Measurements from ENCODE around the gene MLPH.

Gene MLPH

DNA sequence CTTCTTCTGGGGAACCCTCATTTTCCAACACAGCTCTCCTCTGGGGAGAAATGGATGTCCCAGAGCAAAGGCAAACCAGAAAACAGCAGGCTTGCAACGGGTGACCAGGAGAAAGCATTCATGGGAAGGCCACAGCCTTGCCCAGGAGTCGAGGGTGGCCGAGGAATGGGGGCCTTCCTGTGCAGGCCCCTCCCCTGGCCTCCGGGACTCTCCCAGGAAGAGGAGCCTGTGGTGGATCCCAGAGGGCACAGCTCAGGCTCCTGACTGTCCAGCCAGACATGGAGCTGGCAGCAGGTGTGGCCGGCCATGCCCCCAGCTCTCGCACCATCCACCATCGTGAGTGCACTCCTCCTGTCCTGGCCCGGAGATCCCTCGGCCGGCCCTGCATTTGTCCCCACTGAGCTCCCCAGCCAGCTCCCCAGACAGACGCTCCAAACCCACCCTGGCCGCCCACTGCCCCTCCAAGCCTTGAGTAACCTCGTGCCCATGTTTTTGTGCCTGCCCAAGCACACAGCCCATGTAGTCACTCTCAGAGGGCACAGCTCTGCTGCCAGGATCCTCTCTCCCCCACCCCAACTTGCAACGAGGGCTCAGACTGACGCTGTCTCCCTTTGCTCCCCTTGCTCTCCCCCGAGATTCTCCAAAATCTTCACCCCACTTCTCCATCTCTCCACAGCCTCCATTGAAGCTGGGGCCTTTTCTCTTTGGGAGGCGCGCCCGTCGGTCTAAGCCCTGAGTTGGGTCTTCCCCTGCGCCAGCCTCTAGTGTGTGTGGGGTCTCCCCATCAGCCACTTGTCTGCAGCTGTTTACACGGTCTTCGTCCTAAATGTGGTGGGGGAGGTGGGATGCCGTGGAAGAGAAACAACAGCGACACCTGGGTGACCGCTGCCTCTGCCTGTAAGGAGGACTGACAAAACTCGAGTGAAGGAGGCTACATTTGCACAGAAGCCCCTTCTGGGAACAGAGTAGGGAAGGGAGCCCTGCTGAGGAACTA is 89.1 kb downstream of the MLPH start:
- H3K4me1 Mint-ChIP-seq = no peaks in the 10 kb centered on the region
- no peak for DNase-seq
- no peak overlapping the region for H3K27ac Mint-ChIP-seq
- peaks cover 24% of the 10 kb centered on the region for H3K27me3 Mint-ChIP-seq
- no peaks in the 10 kb centered on the region for H3K36me3 Mint-ChIP-seq
- no peaks in the 10 kb centered on the region for H3K9me3 Mint-ChIP-seq
- no peak overlapping the region for H3K4me3 Mint-ChIP-seq
- CTCF ChIA-PET = interaction anchor here (7.9 kb wide), 1 partner anchor 64 kb away, joined by 215 read pairs; no protein-coding TSS in a partner anchor

DNA sequence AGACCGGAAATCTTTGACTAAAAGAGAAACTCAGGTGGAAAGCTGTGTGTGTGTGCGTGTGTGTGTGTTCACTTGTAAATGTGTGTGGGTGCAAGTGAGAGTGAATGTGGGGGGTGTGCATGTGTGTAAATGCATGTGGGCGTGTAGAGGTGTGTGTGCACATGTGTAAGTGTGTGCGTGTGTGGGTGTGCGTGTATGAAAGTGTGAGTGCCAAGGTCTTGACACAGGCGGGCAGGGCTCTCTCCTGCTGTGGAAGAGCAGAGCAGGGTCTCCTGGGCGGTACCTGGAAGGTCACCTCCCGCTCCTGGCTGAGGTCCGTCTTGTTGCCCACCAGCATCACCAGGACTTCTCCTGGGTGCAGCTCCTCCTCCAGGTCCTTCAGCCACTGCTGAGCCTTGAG is 89.9 kb downstream of the MLPH start:
- H3K4me1 Mint-ChIP-seq = peaks cover 4% of the 10 kb centered on the region
- peaks cover 19% of the 10 kb centered on the region for H3K27me3 Mint-ChIP-seq
- H3K9me3 Mint-ChIP-seq = no peaks in the 10 kb centered on the region
- H3K27ac Mint-ChIP-seq = no peak overlapping the region
- no peak for DNase-seq
- CTCF ChIA-PET = interaction anchor here (7.9 kb wide), 1 partner anchor 65 kb away, joined by 215 read pairs; no protein-coding TSS in a partner anchor
- H3K36me3 Mint-ChIP-seq = no peaks in the 10 kb centered on the region
- H3K4me3 Mint-ChIP-seq = no peak overlapping the region

DNA sequence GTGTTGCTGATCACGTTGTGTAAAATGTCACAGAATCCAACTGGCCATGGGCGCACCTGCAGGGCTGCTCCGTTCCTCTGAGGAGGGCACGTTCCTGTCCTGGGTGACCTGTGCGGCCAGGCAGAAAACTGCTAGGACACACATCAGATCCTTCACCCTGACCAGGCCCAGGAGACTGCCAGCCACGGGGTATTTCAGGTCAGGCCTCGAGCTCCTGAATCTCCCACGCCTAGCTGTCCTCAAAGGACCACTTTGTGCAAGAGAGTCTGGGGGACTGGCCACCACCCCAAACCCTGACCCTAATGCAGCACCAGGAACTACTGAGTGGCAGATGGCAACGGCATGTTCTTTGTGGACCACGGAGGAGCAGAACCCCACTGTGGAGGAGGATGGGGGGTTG is 90.4 kb downstream of the MLPH start:
- Mint-ChIP-seq H3K4me3 (no peak overlapping the region), H3K4me1 (peaks cover 4% of the 10 kb centered on the region), H3K27ac (no peak overlapping the region), H3K9me3 (no peaks in the 10 kb centered on the region), H3K27me3 (peaks cover 16% of the 10 kb centered on the region), H3K36me3 (no peaks in the 10 kb centered on the region)
- CTCF ChIA-PET = interaction anchor here (7.9 kb wide), 1 partner anchor 66 kb away, joined by 215 read pairs; no protein-coding TSS in a partner anchor
- no peak for DNase-seq

DNA sequence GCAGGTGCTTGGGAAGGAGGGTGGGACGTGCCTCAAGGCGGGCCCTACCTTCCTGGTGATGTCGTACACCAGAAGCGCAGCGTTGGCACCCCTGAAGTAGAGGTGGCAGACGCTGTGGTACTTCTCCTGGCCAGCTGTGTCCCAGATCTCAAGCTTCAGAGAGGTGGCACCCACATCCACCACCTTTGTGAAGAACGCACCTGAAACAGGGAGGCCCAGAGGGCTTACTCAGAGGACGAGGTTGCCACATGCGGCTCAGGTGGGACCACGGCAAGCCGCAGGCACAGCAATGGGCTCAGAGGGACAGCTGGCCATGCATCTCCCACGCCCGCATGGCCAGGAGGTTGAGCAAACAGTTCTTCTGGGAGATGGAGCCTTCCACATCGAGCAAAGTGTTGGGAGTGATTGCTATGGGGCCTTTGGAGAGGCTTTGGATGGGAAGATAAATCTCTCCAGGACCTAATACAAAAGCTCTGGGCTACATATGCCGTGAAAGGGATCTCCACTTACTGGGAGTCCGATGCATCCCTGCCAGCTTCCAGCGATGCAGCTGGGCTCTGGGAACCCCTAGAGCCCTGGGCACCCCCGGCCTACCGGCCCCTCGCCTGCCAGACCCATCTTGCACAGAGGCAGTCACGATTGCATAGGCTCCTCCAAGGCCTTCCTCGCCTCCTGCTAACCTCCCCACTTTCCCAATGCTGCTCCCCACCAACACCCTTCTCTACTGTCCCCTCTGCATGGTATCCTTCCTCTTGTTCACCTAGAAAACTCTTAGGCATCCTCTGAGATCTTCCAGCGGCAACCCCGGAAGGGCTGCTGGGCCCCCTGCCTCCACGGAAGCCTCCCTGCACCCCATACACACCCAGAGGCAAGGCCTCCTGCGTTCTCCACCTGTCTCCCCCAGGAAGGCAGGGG is 91.2 kb downstream of the MLPH start:
- no peak overlapping the region for H3K4me3 Mint-ChIP-seq
- CTCF ChIA-PET = interaction anchor here (4.5 kb wide), 1 partner anchor 66 kb away, joined by 22 read pairs; no protein-coding TSS in a partner anchor
- no peak overlapping the region for H3K27ac Mint-ChIP-seq
- H3K9me3 Mint-ChIP-seq = no peaks in the 10 kb centered on the region
- H3K36me3 Mint-ChIP-seq = no peaks in the 10 kb centered on the region
- H3K27me3 Mint-ChIP-seq = peaks cover 14% of the 10 kb centered on the region
- H3K4me1 Mint-ChIP-seq = peaks cover 6% of the 10 kb centered on the region
- DNase-seq = no peak

DNA sequence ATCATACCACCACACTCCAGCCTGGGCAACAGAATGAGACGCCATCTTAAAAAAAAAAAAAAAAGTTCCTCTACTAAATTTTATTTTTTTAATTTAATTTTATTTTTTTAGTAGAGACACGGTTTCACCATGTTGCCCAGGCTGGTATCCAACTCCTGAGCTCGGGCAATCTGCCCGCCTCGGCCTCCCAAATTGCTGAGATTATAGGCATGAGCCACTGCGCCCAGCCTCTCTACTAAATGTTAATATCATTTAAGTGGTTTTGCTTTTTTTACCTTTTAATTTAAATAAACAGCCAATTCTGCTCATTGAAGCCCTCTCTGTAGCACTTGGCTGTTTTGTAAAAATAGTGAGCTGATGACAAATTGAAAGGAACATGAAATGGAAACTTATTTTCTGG is 94.3 kb downstream of the MLPH start:
- H3K4me3 Mint-ChIP-seq = no peak overlapping the region
- CTCF ChIA-PET = interaction anchor here (0.6 to 6.6 kb wide), 28 partner anchors 9 to 682 kb away, joined by 3 to 64 read pairs (median 4); no protein-coding TSS in a partner anchor
- H3K36me3 Mint-ChIP-seq = no peaks in the 10 kb centered on the region

DNA sequence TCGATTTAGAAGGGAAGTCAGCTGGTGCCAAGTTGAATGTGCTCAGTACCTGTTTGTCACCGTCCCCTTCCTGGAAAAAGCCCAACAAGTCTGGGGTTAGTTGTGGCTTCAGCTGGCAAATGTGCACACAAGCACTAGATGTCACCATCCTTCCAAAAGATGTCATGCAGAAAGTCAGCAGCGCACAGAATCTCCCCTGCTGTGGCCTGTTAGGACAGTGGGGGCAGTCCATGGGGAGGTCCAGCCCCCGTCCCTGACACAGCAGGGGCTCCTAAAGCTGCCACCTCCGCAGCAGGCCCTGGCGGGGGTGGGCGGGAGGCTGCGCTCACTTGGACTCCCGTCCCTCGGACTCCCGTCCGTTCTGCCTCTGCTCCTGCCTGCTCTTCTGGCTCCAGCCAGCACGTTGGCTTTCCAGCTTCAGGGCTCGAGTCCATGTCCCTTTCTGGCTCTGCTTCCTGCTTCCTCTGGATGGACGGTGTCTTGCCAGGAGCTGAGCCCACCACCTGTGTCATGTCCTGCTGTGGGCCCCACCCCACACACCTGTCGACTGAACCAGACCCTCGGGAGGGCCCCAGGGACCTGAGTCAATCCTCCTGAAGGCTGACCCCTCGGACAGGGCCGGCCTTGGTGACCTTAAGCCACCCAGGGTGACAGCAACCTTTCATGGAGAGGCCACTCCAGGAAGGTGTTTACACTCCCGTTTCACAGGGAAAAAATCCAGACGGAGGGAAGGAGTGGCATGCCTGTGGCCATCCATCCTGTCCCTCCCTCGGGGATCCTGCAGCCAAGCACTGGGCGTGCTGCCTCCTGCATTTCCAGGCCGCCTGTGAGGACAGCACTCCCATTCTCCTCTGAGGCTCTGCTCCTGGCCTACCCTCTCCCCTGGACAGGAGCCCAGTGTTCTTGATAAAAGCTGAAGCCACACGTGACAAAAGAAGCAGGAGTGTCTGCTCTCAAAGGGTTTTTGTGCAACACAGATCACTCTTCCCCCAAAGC is 95.0 kb downstream of the MLPH start:
- peak; percentile 67 for DNase-seq
- CTCF ChIA-PET = interaction anchor here (0.6 to 6.6 kb wide), 28 partner anchors 10 to 681 kb away, joined by 3 to 64 read pairs (median 4); no protein-coding TSS in a partner anchor
- H3K27me3 Mint-ChIP-seq = peaks cover 13% of the 10 kb centered on the region
- no peak overlapping the region for H3K4me3 Mint-ChIP-seq
- no peaks in the 10 kb centered on the region for H3K9me3 Mint-ChIP-seq
- H3K27ac Mint-ChIP-seq = no peak overlapping the region
- peaks cover 6% of the 10 kb centered on the region for H3K4me1 Mint-ChIP-seq
- H3K36me3 Mint-ChIP-seq = no peaks in the 10 kb centered on the region

More for the DNA sequence above, 94.3 kb downstream of the MLPH start:
- Mint-ChIP-seq H3K27me3 (peaks cover 13% of the 10 kb centered on the region), H3K9me3 (no peaks in the 10 kb centered on the region), H3K4me1 (peaks cover 6% of the 10 kb centered on the region), H3K27ac (no peak overlapping the region)
- DNase-seq = no peak

DNA sequence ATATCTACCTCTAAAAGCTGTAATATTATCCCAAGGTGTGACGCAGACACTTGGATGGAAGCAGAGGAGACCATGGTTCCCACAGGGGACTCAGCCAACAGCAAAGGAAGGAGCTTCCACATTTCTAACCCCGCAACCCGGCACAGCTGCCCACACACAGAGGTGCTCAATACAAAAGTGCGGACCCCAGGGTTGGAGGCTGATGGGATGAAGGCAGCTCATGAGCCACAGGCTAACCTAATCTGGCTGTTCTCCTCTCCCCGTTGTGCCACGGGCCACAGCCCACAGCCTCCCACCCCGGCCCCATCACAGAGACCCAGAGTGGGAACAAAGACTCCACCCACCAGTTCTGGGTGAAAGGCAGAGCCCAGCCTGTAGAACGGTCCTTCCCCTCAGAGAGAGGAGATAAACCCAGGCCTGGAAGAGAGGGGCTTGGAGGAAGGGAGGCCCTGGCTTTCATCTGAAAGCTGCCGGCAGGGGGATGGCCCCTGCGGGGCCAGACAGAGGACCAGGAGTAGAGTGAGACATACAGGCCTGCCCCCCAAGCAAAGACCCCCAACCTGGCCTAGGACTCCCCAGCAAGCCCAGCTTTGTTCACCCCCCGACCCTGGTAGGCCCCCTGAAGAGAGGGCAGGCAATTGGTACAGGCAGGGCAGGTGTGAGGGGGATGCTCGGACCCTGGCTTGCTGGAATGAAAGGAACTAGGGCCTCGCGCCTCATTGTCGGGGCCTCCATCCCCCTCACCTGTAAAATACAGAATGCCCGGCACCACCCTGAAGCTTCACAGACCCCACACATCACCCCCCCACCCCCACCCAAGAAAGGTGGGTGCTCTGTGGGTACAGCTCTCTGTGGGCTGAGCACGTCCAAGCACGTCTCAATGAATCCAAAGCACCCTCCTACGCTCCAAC is 96.6 kb downstream of the MLPH start:
- CTCF ChIA-PET = interaction anchor here (0.5 to 6.6 kb wide), 7 partner anchors 10 to 275 kb away, joined by 3 to 64 read pairs (median 4); no protein-coding TSS in a partner anchor
- DNase-seq = no peak
- no peak overlapping the region for H3K27ac Mint-ChIP-seq
- H3K27me3 Mint-ChIP-seq = peaks cover 20% of the 10 kb centered on the region
- no peaks in the 10 kb centered on the region for H3K9me3 Mint-ChIP-seq
- no peaks in the 10 kb centered on the region for H3K36me3 Mint-ChIP-seq
- H3K4me1 Mint-ChIP-seq = peaks cover 6% of the 10 kb centered on the region
- H3K4me3 Mint-ChIP-seq = no peak overlapping the region

DNA sequence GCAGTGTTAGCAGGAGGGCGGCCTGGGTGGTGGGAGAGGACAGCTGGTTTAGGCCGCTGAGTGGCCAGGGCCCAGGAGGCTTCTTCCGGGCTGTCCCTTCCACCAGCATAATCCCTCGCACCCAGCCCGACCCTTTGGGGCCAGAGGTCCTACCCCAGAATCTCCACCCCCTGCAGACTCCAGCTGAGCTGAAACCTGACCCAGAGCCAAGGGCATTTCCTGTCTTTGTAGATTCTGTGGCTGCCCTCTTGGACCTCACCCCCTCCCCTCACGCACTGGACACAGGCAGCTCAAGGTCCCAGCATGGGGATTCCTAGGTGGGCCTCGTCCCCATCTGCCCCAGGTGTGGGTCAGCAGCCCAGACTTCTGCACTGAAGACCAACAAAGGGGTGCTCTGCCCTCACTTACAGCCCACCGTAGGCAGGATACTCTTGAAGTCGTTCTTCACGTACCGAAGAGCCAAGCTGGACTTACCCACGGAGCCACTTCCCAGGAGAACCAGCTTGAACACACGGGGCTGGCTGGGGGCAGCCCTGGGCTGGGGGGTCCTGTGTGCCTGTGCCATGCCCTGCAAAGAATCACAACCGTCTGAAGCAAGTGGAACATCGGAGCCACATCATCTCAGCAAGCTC is 98.7 kb downstream of the MLPH start:
- H3K27me3 Mint-ChIP-seq = peaks cover 27% of the 10 kb centered on the region
- no peak overlapping the region for H3K27ac Mint-ChIP-seq
- no peak overlapping the region for H3K4me3 Mint-ChIP-seq
- peaks cover 9% of the 10 kb centered on the region for H3K4me1 Mint-ChIP-seq
- no peak for DNase-seq
- H3K9me3 Mint-ChIP-seq = no peaks in the 10 kb centered on the region
- CTCF ChIA-PET = interaction anchor here (1.0 to 1.6 kb wide), 5 partner anchors 24 to 160 kb away, joined by 3 to 5 read pairs (median 3); no protein-coding TSS in a partner anchor
- no peaks in the 10 kb centered on the region for H3K36me3 Mint-ChIP-seq

DNA sequence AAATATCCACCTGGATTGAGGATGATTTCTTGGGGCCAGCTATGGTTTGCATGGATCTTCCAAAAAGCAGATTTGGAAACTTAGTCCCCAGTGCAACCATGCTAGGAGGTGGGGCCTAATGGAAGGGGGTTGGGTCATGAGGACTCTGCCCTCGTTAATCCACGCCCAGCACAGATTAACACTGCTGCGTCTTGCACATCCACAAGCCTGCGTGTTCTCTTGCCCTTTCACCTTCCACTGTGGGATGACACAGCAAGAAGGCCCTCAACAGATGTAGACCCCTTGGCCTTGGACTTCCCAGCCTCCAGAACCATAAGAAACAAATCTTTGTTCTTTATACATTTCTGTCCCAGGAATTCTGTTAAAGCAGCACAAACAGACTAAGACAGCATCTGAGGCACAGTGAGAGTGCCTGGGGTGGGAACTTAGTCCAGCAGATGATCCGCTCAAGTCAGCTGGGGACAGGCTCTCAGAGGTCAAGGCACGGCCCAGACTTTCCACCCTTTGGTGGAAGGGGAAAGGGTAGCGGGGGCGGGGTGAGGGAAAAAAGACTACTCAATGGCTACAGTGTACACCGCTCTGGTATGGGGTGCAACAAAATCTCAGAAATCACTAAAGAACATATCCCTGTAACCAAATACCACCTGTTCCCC is 101.1 kb downstream of the MLPH start:
- H3K4me3 Mint-ChIP-seq = no peak overlapping the region
- H3K36me3 Mint-ChIP-seq = no peaks in the 10 kb centered on the region
- peaks cover 16% of the 10 kb centered on the region for H3K4me1 Mint-ChIP-seq
- peaks cover 39% of the 10 kb centered on the region for H3K27me3 Mint-ChIP-seq
- DNase-seq = no peak
- H3K9me3 Mint-ChIP-seq = no peaks in the 10 kb centered on the region
- H3K27ac Mint-ChIP-seq = no peak overlapping the region
- CTCF ChIA-PET = no interaction called here

DNA sequence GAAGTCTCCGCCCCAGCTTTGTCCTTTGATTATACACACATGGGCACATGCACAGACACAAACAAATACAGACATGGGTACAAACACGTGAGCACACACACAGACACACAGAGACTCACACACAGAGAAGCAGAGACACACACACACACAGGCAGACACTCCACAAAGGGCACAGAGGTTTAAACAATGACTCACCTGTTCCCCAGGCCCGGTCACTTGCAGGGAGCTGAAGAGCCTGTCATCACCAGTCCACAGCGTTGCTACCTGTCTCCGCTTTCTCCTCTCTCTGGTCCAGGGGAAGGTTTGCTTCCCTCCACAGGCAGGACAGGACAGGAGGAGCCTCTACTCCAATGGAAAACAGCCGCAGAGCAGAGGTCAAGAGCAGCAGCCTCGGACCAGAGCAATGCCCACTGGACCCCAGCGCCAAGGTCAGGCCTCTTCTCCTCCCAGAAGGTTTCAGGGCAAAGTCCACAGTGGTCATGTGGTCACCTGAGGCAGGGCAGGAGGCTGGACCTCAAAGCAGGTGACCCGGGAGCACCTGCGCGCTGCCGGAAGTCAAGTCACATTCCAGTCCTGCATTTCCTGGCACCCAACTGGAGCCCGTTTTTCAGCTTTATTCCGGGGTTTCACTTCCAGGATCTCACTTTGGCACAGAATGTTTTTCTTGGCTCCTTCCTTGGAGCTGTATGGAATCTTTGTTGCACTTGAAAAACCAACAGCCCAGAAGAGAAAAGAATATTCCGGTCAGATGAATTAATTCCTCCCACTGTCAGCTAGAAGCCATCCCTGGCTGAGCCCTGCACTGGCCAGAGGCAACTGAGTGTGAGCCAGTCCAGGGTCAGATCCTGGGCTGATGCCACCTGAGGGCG is 103.5 kb downstream of the MLPH start, which contains the start of gene RAB17:
Gene RAB17 (minus strand): TSS at position 463 of the 869 bp plus-strand sequence. CDS start 4,580 bp downstream, outside the sequence.
- Mint-ChIP-seq H3K4me1 (peaks cover 16% of the 10 kb centered on the region), H3K4me3 (no peak within 1 kb of the TSS), H3K27me3 (peaks cover 48% of the 10 kb centered on the region), H3K36me3 (no peaks in the 10 kb centered on the region), H3K9me3 (no peaks in the 10 kb centered on the region), H3K27ac (no peak within 1 kb of the TSS)
- CTCF ChIA-PET = interaction anchor here (0.9 kb wide), 1 partner anchor 12 kb away, joined by 3 read pairs; no protein-coding TSS in a partner anchor
- DNase-seq = no peak
